Right ventricle myocardium inferior (tissue), 1 donor: ENCODE results near the gene CD151. TPM values are rescaled to one million over a fixed set of nuclear protein-coding genes. Genes with fewer than 3 reads are reported as not detected.

ENCODE experiments used
- ATAC-seq: fragments of 200-7000 bp; cut with Tn5 transposase; one replicate; pipeline ENCODE4 v1.9.1; 2020; ENCODE audit warnings: mild to moderate bottlenecking, moderate library complexity
- DNase-seq: peaks from one replicate; pipeline ENCODE4 v3.0.0; 2021; ENCODE audit errors: missing footprints
- intact Hi-C: fragments of 100-400 bp; cut with DNase I; formaldehyde crosslinking; loops from one replicate; pipeline ENCODE4 v1.11.0; 2022
- total RNA-seq: library from RNA; stranded (reverse); fragmentation: NEBNext Ultra II Directional; extraction: Animal tissue kit (Norgen Biotek cat#: 25700); gene quantifications from one replicate; pipeline ENCODE4 v1.2.1, GENCODE V29; 2021
- donor health status: DM: no; HTN: yes; CAD: no; lungs with severe emphysema.

CD151 gene
- total RNA-seq, 1 donor from 2014 or later, result 462 TPM

DNA sequence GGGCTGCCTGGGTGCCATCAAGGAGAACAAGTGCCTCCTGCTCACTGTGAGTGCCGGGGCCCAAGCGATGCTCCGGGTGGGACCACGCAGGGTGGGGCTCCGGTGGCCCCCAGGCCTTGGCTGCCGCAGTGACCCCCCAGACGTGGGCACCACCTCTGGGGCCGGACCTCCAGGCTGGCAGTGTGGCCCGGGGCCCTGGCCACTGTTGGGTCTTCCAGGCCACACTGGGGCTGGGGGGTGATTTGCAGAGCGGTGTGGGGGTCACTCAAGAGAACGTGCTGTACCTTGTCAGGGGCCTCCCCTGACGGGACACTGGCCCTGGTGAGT lies 29.9 kb downstream of the CD151 start:
- intact Hi-C loops, result no loop called here
- no peak for ATAC-seq
- no peak for DNase-seq

DNA sequence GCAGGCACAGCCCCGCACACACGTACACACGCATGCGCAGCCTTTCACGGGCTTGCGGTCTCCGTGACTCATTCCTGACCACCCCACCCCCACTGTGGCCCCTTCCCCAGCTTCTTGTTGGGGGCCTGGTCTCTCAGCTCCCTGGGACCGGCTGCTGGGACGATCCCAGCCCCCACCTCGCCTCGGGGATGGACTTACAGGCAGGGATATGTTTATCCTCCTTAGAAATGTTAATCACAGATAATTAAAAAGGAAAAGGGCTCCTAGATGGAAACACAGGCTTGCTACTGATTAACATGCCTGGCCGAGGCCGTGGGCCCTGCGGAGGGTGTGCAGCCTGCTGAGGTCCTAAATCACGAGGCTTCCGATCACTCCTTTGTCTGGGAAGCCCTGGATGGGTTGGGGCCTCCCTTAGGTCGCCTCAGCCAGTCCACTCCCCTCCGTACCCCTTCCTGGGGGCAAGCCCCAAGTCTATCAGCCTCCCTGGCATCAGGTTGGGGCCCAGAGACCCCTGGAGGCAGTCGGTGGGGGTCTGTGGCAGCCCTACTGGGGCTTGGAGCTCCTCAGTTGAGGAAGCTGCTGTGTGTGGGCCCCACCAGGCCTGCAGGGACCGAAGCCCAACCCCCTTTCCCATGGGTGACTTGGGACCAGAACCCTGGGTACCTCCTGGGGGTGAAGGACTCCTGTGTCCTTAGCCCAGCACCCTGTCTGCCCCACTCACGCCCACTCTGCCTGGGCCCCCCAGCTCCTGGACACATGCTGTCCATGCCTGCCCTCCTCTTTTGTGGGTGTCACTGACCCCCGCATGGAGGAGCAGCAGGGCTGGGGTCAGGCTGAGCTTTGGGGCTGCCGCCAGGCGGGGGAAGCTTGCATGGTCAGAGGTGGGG lies 30.5 kb downstream of the CD151 start:
- ATAC-seq (no peak), DNase-seq (no peak)
- intact Hi-C loops, result no loop called here

DNA sequence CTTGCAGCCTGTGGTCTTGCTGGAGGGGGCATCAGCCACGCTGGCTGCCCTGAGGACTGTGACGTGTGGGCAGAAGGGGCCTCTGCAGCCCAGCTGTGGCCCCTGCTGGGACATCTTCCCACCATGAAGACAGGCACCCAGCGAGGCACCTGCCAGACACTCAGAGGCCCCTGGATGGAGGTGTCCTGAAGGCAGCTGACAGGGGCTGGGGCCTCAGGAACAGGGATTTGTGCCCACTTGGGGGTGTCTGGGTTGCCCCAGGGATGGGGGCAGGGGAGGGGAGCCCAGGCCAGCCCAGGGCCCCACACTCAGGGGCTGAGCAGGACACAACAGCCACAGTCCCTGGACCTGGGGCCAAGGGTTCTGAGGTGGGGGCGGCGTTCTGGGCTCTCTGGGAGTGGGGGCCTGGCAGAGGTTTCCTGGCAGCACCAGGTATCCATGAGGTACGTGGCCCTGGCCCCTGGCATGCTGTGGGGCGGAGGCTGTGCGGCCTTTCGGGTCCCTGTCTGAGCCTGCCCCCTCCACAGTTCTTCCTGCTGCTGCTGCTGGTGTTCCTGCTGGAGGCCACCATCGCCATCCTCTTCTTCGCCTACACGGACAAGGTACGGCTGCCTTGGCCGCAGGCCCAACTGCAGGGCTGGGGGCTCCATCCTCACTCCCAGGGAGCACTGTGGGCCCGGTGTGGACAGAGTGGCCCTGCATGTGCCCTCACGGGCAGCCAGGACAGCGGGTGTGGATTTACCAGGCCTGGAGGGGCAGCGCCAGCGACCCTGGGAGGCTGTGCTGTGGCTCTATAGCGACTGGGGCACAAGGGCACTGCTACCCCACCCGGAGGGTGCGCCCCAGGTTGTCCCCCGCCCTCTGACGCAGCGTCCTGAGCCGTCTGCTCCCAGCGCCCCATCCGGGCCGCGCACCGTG lies 31.4 kb downstream of the CD151 start:
- intact Hi-C loops, result no loop called here
- no peak for ATAC-seq
- DNase-seq, result no peak

DNA sequence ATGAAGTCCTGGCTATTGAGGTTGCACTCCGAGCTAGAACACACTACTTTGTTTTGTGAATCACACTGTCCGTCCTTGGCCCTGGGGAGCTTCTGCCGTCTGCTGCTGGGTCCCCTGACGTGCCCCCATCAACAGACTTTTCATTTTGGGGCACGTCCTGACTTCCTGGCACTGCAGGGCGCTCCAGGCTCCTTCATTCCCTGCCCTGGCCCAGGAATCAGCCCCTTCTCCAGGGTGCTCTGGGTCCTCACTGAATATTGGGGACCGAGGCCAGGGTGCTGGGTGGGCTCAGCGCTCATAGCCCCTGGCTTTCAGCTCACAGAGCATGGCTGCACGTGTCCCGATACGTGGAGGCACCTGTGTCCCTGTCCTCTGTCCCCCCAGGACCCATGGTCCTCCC lies 32.1 kb downstream of the CD151 start:
- no peak for DNase-seq
- intact Hi-C loops, result no loop called here
- ATAC-seq, result no peak

DNA sequence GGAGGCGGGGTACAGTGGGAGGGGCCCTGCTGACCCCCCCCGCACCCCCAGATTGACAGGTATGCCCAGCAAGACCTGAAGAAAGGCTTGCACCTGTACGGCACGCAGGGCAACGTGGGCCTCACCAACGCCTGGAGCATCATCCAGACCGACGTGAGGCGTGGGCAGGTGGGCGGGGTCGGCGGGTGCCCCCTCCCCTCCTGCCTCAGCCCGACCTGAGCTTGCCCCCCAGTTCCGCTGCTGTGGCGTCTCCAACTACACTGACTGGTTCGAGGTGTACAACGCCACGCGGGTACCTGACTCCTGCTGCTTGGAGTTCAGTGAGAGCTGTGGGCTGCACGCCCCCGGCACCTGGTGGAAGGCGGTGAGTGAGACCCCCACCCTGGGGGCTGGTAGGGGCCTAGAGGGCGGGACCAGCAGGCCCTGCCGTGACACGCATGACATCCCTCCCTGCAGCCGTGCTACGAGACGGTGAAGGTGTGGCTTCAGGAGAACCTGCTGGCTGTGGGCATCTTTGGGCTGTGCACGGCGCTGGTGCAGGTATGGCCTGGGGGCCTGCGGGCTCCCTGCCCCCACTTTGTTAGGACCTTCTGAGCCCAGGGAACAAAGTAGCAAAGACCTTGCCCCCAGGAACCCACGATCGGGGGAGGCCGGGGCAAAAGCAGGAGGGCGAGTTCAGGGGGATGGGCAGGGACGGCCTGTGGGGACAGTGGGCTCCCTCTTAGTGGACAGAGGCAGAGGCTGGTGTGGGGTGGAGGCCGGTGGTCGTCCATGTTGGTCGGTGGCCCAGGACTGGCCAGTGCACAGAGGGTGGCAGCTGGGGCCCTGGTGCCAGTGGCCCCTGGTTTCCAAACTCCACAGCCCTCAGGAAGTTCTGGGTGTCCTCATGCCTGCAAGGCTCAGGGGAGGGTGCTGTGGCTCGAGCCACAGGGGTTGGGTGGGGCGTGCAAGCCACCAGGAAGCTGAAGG lies 33.0 kb downstream of the CD151 start:
- no peak for DNase-seq
- intact Hi-C loops, result no loop called here

DNA sequence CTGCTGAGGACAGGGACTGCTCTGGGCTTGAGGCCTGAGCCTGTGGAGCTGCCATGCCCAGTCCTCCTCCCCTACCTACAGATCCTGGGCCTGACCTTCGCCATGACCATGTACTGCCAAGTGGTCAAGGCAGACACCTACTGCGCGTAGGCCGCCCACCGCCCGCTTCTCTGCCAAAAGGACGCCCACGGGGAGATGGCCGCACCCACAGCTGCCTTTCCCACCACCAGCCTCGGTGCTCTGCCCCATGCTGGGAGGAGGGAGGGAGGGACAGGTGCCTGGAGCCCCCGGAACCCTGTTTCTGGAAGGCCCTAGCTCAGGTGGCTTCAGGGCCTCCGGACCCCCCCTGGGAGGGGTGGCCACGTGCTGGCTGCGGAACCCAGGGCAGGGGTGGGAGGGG lies 33.7 kb downstream of the CD151 start:
- ATAC-seq (no peak), DNase-seq (no peak)
- intact Hi-C loops, result no loop called here

More for the DNA sequence above, 33.0 kb downstream of the CD151 start:
- ATAC-seq, result no peak

DNA sequence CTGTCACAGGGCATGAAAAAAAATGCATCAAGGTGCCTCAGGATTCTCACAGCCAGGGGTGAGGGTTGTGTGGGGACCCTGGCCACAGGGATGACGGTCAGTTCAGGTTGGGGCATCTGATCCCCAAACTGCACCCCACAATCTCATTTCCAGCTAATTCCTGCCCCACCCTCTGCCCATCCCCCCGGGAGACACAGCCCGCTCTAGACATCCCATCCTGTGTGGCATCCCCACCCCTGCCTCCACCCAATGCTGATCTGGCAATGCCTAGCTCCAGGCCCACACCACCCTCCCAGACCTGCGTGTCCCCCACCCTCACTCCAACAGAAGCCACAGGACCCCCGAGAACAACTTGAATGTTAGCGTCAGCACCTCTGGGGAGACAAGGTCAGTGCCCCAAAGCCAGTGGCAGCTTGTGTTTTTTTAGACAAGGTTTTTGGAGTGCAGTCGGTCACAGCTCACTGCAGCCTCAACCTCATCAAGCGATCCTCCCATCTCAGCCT lies 35.2 kb downstream of the CD151 start:
- ATAC-seq (no peak), DNase-seq (no peak)
- intact Hi-C loops, result no loop called here

DNA sequence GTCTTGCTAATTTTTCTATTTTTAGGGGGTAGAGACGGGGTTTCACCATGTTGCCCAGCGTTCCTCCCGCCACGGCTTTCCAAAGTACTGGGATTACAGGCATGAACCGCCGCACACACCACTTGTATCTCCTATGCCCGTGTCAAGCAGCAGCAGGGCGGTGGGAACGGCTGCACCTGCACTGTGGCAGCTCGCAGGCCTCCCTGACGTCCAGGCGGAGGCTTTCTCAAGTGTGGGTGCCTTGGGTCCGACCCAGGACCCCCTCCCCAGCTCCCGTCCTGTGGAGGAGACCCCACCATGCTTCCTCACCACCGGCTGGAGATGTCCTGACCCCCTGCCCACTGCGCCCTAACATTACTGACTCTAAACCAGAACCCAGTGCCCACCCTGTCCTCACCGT lies 35.6 kb downstream of the CD151 start:
- ATAC-seq, result no peak
- DNase-seq, result no peak
- intact Hi-C loops, result no loop called here

DNA sequence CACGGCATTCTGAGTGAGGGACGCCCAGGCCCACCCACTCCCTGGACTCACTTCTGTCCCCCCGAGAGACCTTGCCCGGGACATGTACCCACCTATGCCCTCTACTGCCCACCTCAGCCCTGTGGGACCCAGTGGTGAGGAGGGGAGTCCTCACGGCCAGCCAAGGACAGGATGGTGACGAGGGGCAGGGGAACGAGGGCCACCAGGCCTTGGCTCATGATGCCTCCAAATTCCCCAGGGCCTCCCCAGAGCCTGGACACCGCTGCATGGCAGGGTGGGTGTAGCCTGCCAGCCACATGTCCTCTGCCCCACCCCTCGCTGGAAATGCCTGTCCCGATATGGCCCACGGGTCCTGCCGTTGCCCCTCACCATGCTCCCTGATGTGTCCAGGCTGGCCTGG lies 36.0 kb downstream of the CD151 start:
- DNase-seq (no peak), ATAC-seq (no peak)
- intact Hi-C loops, result no loop called here

DNA sequence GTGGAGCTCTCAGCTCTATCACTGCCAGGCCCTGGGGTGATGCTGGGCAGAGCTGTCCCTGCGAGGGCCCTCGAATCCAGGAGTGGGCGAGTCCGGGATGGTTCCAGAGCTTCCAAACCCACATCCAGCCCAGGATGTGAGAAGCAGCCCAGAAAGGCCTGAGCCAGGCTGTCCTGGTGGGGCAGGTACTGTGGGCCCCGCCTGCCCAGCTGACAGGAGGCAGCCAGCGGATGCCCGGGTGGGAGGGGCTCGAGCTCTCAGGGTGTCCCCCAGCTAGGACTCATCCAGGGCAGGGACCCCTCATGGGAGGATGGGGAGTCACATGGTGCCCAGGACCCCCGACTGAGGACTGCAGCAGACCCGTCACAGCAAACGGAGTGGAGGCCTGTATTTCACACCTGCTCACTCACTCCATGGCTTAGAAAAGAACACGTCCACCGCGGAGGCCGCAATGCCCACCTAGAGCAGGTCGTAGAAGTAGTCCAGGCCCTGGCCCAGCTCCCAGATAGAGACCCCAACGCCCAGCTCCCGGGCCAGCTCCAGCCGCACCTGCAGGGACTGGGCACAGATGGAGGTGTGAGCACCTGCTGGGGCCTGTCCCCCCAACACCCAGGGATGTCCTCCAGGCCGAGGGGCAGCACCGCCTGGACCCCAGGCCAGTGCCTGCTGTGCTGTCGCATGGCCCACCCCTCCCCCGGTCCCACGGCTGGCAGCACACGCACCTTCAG lies 36.8 kb downstream of the CD151 start:
- intact Hi-C loops, result no loop called here
- ATAC-seq (no peak), DNase-seq (no peak)

DNA sequence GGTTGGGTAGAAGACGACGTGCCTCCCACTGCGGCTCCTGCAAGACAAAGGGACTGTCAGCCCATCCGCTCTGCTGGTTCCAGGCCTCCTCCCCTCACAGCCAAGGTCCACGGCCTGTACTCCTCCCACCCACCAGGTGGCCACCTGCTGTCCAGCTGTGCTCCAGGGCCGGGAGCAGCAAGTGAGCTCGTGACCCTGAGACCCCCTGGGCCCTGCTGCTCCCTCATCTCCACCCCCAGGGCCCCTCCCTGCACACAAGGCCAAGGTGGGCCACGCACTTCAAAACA lies 37.3 kb downstream of the CD151 start:
- intact Hi-C loops, result no loop called here
- no peak for DNase-seq
- ATAC-seq, result no peak

DNA sequence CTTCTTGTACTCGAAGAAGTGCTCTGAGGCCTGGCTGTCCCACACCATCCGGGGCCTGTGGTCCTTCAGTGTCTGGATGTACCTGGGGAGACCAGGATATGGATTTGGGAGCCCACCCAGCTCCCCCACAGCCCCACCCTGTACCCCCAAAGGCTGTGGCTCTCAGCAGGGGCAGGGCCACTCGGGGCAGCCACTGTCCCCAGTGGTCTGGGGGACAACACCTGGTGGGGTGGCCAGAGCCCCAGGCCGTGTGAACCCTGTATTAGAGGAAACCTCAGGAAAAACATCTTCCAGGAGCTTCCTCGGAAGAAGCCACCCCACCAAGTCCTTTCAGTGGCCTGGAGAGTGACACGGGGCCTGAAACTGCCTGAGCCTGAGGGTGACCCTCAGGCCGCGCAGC lies 37.7 kb downstream of the CD151 start:
- no peak for ATAC-seq
- intact Hi-C loops, result no loop called here
- DNase-seq, result no peak

DNA sequence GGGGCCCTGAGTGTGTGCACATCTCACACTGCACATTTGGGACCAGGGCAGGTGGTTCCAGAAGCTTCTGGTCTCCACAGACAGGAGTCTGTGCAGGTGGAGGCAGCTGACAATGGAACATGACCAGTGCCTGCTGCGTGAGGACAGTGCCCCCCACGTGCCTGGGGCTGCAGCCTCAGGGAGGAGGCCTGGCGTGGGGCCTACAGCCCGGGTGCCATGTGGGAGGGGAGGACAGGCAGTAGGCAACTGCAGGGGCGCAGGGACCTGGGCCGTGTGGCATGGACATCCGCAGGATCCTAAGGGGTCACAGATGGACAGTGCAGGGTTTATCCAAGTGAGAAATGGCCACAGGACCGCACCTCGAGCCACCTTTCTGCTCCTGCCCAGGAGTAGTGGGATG lies 38.7 kb downstream of the CD151 start:
- DNase-seq, result no peak
- ATAC-seq, result no peak
- intact Hi-C loops, result no loop called here

DNA sequence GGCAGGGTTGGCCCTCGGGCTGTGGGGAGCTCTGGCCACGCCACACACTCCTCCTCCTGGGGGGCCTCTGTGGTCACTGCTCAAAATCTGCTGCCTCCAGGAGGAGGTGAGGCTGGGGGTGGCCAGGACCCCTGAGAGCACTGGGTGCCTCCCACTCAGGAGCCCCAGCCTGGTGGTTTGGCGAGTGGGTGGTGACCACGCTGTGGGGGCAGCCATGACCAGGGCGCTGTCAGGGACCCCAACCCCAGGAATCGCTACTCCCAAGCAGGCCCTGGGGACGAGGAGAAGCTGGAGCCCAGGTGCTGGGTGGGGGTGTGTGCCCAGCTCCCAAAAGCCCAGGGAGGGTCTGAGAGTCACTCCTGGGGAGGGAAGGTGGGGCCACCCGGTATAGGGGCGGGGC lies 40.0 kb downstream of the CD151 start:
- ATAC-seq, result no peak
- intact Hi-C loops, result no loop called here
- no peak for DNase-seq

DNA sequence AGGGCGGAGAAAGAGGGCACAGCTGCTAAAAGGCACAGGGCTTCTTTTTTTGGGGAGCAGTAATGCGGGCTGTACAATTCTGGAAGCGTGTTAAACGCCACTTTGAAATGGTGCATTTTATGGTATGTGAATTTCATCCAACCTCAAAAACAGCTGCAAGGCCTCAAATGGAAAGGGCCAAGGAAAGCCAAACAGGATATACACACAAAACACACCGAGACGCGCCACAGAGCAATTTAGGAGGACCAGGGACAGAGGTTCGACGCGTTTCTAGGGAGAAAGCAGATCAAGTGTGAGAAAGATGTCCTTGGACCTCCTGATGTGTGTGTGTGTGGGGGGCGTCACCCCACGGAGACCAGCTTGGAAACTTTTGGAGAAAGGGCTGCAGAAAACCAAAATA lies 41.0 kb downstream of the CD151 start:
- intact Hi-C loops, result no loop called here
- DNase-seq, result no peak
- no peak for ATAC-seq

DNA sequence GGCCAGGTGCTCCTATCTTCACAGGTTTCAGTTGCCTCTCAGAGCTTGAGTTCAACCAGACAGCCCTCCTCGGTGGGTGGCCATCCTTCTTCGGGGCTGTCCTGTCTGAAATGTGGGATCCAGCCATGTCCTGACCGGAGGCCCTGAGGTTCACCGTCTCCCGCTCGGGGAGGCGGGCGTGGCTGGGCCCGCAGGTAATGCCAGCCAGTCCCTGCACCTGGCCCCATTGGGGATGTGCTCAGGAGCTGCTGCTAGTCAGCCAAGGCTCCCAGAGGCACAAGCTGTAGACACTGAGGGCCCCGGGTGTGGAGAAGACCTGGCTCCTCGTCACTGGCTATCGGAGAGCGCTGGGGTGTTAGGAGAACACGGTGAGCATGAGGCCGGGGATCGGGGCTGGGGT lies 42.5 kb downstream of the CD151 start:
- no peak for ATAC-seq
- DNase-seq, result no peak
- intact Hi-C loops, result no loop called here

DNA sequence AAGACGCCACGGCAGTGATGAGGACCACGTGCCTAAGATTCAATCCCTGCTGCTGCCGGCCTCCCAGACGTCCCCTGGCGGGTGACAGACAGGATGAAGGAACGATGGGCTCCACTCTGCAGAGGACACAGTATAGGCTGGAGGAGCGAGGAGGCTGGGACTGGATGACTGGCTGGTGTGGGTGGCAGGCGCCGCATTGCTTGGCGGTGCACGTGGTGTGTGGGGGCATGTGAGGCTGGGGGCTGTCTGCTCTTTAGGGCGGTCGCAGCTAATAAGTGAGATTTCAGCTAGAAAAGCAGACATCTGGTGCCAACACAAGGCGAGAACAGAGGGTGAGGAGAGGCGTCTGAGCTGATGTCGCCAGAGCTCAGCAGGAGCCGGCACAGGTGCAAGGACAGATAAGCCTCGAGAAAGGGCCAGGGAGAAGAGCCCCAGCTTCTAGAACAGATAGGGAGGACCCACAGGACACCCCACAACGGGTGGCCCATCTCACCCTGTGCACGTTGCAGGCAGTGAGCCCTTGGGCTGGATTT lies 43.1 kb downstream of the CD151 start:
- DNase-seq, result no peak
- intact Hi-C loops, result no loop called here
- ATAC-seq, result no peak

DNA sequence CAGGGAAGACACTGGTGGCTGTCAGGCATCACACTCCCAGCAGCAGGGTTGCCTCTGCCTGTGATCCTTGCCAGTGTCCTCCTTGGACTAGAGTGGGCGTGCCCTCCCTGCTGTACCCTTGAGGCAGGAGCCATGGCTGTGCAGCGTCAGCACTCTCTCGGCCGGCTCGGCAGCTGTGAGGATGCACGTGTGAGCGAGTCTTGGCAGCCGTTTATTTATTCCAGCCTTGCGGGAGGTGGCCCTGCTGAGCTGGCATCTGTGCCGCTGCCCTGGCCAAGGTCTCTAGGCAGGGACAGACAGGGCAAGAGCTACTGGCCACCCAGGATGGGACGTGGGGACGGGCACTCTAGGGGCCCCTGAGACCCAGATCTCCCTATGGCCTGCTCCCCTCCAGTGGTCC lies 43.8 kb downstream of the CD151 start:
- DNase-seq (peak; percentile 84), ATAC-seq (peak; percentile 83)
- intact Hi-C loops, result no loop called here
